GM12878 (cell line): Measurements from ENCODE around the gene IGSF6. TPM values are rescaled to one million over a fixed set of nuclear protein-coding genes. Genes with fewer than 3 reads are reported as not detected.

ENCODE experiments used
- BCL3 ChIP-seq: IDR thresholded peaks from 2 replicates; pipeline ENCODE4 v1.6.1; 2011; ENCODE audit warnings: borderline replicate concordance, low read depth, mild to moderate bottlenecking, moderate library complexity, low read length; ENCODE audit not compliant: insufficient read depth, poor library complexity, severe bottlenecking
- CBFB ChIP-seq: IDR thresholded peaks from 2 replicates; pipeline ENCODE4 v1.6.1; 2016; ENCODE audit warnings: antibody characterized with exemption, low read depth
- CBX5 ChIP-seq: sonication (generic); IDR thresholded peaks from 2 replicates; pipeline ENCODE4 v1.6.1; 2016; ENCODE audit warnings: low read depth, moderate library complexity, mild to moderate bottlenecking, inconsistent platforms
- CUX1 ChIP-seq: IDR thresholded peaks from 2 replicates; pipeline ENCODE4 v1.6.1; 2012; ENCODE audit warnings: improper control_type of control experiment, low read depth, low read length; ENCODE audit not compliant: insufficient replicate concordance
- GABPA ChIP-seq: IDR thresholded peaks from 2 replicates; pipeline ENCODE4 v1.6.1; 2014; ENCODE audit warnings: antibody characterized with exemption, low read depth, mild to moderate bottlenecking, inconsistent platforms
- HDAC6 ChIP-seq: fragments of 200-600 bp; sonication (generic); IDR thresholded peaks from one replicate; pipeline ENCODE4 v1.8.0; 2017; ENCODE audit warnings: antibody characterized with exemption; ENCODE audit not compliant: unreplicated experiment
- MEF2A ChIP-seq: IDR thresholded peaks from 2 replicates; pipeline ENCODE4 v1.6.1; 2011; ENCODE audit warnings: low read depth, mild to moderate bottlenecking, low read length, moderate library complexity; ENCODE audit not compliant: insufficient read depth
- NR2F1 ChIP-seq: fragments of 450-650 bp; conservative IDR thresholded peaks from 2 replicates; pipeline ENCODE4 v1.6.1; 2017; ENCODE audit warnings: mild to moderate bottlenecking
- POLR2AphosphoS2 ChIP-seq: IDR thresholded peaks from 2 replicates; pipeline ENCODE4 v1.6.1; 2011; ENCODE audit warnings: low read depth, mild to moderate bottlenecking, low read length, improper control_type of control experiment, moderate library complexity
- RCOR1 ChIP-seq: conservative IDR thresholded peaks from 2 replicates; pipeline ENCODE4 v1.6.1; 2012; ENCODE audit warnings: low read depth, low read length, improper control_type of control experiment
- SIN3A ChIP-seq: IDR thresholded peaks from 2 replicates; pipeline ENCODE4 v1.6.1; 2012; ENCODE audit warnings: low read depth, low read length, improper control_type of control experiment
- SPI1 ChIP-seq: IDR thresholded peaks from 2 replicates; pipeline ENCODE4 v1.6.1; 2011; ENCODE audit warnings: low read depth, mild to moderate bottlenecking, low read length, moderate library complexity, borderline replicate concordance; ENCODE audit not compliant: insufficient read depth
- SREBF2 ChIP-seq: IDR thresholded peaks from 2 replicates; pipeline ENCODE4 v1.6.1; 2012; ENCODE audit warnings: mild to moderate bottlenecking, low read length
- STAT3 ChIP-seq: IDR thresholded peaks from 2 replicates; pipeline ENCODE4 v1.6.1; 2011; ENCODE audit warnings: low read depth, low read length, improper control_type of control experiment
- SUZ12 ChIP-seq: fragments of 200-600 bp; sonication (generic); IDR thresholded peaks from one replicate; pipeline ENCODE4 v1.6.1; 2018; ENCODE audit warnings: antibody characterized with exemption, mild to moderate bottlenecking; ENCODE audit not compliant: unreplicated experiment
- TAF1 ChIP-seq: IDR thresholded peaks from 2 replicates; pipeline ENCODE4 v1.6.1; 2011; ENCODE audit warnings: mild to moderate bottlenecking, low read depth, low read length, borderline replicate concordance
- TARDBP ChIP-seq: IDR thresholded peaks from 2 replicates; pipeline ENCODE4 v1.6.1; 2016; ENCODE audit warnings: borderline replicate concordance
- TCF12 ChIP-seq: IDR thresholded peaks from 2 replicates; pipeline ENCODE4 v1.6.1; 2011; ENCODE audit warnings: low read depth, mild to moderate bottlenecking, low read length
- TCF3 ChIP-seq: IDR thresholded peaks from 2 replicates; pipeline ENCODE4 v1.6.1; 2012; ENCODE audit warnings: low read depth, mild to moderate bottlenecking, low read length, borderline replicate concordance; ENCODE audit not compliant: insufficient read depth
- ZNF217 ChIP-seq: fragments of 450-650 bp; IDR thresholded peaks from 2 replicates; pipeline ENCODE4 v1.6.1; 2017; ENCODE audit warnings: antibody characterized with exemption, mild to moderate bottlenecking
- ZNF274 ChIP-seq: IDR thresholded peaks from one replicate; pipeline ENCODE4 v1.8.0; 2011; ENCODE audit not compliant: insufficient read length, insufficient read depth
- polyA plus RNA-seq, 11 experiments: library from polyadenylated mRNA; depleted of rRNA in 4 of 11; unstranded in 6 of 11; stranded (reverse) in 5 of 11; fragments of >200 nt; fragmentation: Nextera tagmentation in 4 of 11; fragmentation: Illumina TruSeq in 1 of 11; extraction: Ambion mirVana in 4 of 11; extraction: Trizol in 1 of 11; gene quantifications; 1 replicate in 1 of 11; 2 replicates in 10 of 11; pipeline versions ENCODE4 v1.2.1 to v1.2.3, GENCODE V29; 2011 to 2016; ENCODE audit warnings: inconsistent platforms in 2 of 11, missing spikeins in 2 of 11, low read depth in 1 of 11
- total RNA-seq, 4 experiments: library from RNA; depleted of rRNA in 3 of 4; stranded (reverse); fragments of >200 nt in 3 of 4; fragmentation: Illumina TruSeq in 1 of 4; extraction: Trizol in 1 of 4; gene quantifications; 2 replicates each; pipeline versions ENCODE4 v1.2.1 to v1.2.3, GENCODE V29; 2013 to 2021
- TF ChIP-seq, protein P1 (sequence below): fragments of 450-650 bp; IDR thresholded peaks from 2 replicates; pipeline ENCODE4 v1.6.1; 2017; ENCODE audit warnings: mild to moderate bottlenecking, moderate library complexity

Gene IGSF6
- total and polyA plus RNA-seq, 10 of the 15 experiments (the other 5 are each of a cell fraction or from before 2014, with no cell fraction given), result 0.32 to 1.2 (median 0.72) TPM

- TF ChIP-seq STAT3 (no peak), MEF2A (peak; percentile 48; the same call in 1 of the 2 replicates), BCL3 (no peak), SIN3A (no peak), SREBF2 (no peak), SPI1 (peak; percentile 81), SUZ12 (no peak), TARDBP (no peak), TCF12 (no peak), TCF3 (no peak), GABPA (peak; percentile 52; the same call in 1 of the 2 replicates), HDAC6 (no peak), POLR2AphosphoS2 (no peak), ZNF217 (no peak), ZNF274 (no peak), CBFB (peak; percentile 28; the same call in 1 of the 2 replicates), TAF1 (peak; percentile 47; the same call in 1 of the 2 replicates), CUX1 (no peak), NR2F1 (no peak), RCOR1 (0 out of 2 replicates have a peak, but pooled peaks have one; percentile 61), CBX5 (no peak)
- TF ChIP-seq, protein P1, sequence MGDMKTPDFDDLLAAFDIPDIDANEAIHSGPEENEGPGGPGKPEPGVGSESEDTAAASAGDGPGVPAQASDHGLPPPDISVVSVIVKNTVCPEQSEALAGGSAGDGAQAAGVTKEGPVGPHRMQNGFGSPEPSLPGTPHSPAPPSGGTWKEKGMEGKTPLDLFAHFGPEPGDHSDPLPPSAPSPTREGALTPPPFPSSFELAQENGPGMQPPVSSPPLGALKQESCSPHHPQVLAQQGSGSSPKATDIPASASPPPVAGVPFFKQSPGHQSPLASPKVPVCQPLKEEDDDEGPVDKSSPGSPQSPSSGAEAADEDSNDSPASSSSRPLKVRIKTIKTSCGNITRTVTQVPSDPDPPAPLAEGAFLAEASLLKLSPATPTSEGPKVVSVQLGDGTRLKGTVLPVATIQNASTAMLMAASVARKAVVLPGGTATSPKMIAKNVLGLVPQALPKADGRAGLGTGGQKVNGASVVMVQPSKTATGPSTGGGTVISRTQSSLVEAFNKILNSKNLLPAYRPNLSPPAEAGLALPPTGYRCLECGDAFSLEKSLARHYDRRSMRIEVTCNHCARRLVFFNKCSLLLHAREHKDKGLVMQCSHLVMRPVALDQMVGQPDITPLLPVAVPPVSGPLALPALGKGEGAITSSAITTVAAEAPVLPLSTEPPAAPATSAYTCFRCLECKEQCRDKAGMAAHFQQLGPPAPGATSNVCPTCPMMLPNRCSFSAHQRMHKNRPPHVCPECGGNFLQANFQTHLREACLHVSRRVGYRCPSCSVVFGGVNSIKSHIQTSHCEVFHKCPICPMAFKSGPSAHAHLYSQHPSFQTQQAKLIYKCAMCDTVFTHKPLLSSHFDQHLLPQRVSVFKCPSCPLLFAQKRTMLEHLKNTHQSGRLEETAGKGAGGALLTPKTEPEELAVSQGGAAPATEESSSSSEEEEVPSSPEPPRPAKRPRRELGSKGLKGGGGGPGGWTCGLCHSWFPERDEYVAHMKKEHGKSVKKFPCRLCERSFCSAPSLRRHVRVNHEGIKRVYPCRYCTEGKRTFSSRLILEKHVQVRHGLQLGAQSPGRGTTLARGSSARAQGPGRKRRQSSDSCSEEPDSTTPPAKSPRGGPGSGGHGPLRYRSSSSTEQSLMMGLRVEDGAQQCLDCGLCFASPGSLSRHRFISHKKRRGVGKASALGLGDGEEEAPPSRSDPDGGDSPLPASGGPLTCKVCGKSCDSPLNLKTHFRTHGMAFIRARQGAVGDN, result peak; percentile 62; the same call in 1 of the 2 replicates
Measured at GRCh38 chr16:21645261-21645721, 7.1 kb downstream of the IGSF6 start (continued).
